ENCODE results near the gene RPRD1B. TPM values are rescaled to one million over a fixed set of nuclear protein-coding genes. Genes with fewer than 3 reads are reported as not detected.

Gene RPRD1B
- total and polyA plus RNA-seq, 2 donors (not counting 3 experiments of a cell fraction or from before 2014, with no cell fraction given), result 13.0 to 29.3 TPM

DNA sequence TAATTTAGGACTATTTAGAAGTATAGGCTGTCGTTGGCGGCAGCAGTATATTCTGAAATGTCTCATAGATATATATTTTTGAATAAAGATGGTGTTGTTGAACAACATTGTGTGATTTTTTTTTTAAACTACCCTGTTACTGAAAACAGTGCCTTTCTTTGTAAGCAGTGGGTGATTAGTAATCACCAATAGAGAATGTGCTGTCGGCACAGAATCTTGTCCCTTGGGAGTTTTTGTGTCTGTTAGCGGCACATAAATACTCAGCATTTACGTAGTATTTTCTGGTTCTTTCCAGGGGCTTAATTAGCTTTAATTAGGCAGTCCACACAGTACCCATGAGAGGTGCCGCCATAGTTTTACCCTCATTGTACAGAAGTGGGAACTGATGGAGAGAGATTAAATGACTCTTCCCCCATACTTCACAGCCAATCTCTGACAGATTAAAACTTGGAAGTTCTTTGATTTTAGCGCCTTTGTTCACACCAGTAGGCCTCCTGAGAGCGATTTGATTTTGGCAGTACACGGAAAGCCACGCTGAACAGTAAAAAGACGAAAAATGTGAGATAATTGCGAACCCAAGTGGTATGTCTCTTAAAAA, 58.8 kb downstream of the RPRD1B start:
- peaks cover 0 to 2% of the 10 kb centered on the region in 2 experiments for H3K36me3 ChIP-seq (ENCODE audit: control insufficient read depth in 2 of 2, extremely low read depth in 1 of 2, insufficient read depth in 2 of 2, low read length in 2 of 2)
- no peaks in the 10 kb centered on the region for H3K79me2 ChIP-seq (ENCODE audit: control insufficient read depth, insufficient read depth, low read length)
- FAIRE-seq (peak; percentile 48), DNase-seq (ENCODE audit: low read depth, low spot score) (no peak)
- H3K4me3 ChIP-seq (replicated peaks in 1 of 3; ENCODE audit: insufficient read depth in 1 of 3, low read depth in 1 of 3, low read length in 3 of 3), result no peak overlapping the region
- POLR2A ChIA-PET, result no interaction called here
- intact Hi-C loops (cut with micrococcal nuclease), result no loop called here
- no peaks in the 10 kb centered on the region for H3K27me3 ChIP-seq (ENCODE audit: control insufficient read depth in 2 of 2, insufficient read depth in 2 of 2, low read length in 2 of 2)
- no peak overlapping the region for H3K4me2 ChIP-seq (ENCODE audit: insufficient read depth, low read length)
- dilution Hi-C loops (cut with MboI; ENCODE audit: extremely low pct_ligation_motif_present, low sequenced_read_pairs), result no loop called here
- TF ChIP-seq FOS (IDR thresholded peaks at IDR 0.05; ENCODE audit: borderline replicate concordance, insufficient read depth, low read length), result no peak
- TF ChIP-seq MYC (IDR thresholded peaks at IDR 0.05; ENCODE audit: low read depth, low read length), result no peak
- no peak for TF ChIP-seq POLR2A (IDR thresholded peaks at IDR 0.05; ENCODE audit: low read depth, low read length)
- CTCF ChIA-PET, result interaction anchor here (0.7 to 4.2 kb wide), 5 partner anchors 9 to 1841 kb away, joined by 3 to 20 read pairs (median 4); no protein-coding TSS in a partner anchor
- no peaks in the 10 kb centered on the region for H3K9me1 ChIP-seq (replicated peaks; ENCODE audit: control insufficient read depth, extremely low read depth, insufficient read depth, low read length)
- H3K27ac ChIP-seq (ENCODE audit: insufficient read depth, low read depth, low read length), result no peak overlapping the region
- no peak overlapping the region for H2AFZ ChIP-seq (ENCODE audit: low read depth, low read length)
- H4K20me1 ChIP-seq (replicated peaks; ENCODE audit: control insufficient read depth, extremely low read depth, insufficient read depth, low read length), result no peaks in the 10 kb centered on the region
- H3K9ac ChIP-seq (replicated peaks; ENCODE audit: extremely low read depth, insufficient read depth, low read length), result no peak overlapping the region
- no peaks in the 10 kb centered on the region for H3K9me3 ChIP-seq (replicated peaks; ENCODE audit: control insufficient read depth, insufficient read depth, low read length)
- peaks cover 24% of the 10 kb centered on the region for H3K4me1 ChIP-seq (ENCODE audit: control insufficient read depth, extremely low read depth, insufficient read depth, low read length)
- no TSS peak for BruUV-seq (replicated peaks)

DNA sequence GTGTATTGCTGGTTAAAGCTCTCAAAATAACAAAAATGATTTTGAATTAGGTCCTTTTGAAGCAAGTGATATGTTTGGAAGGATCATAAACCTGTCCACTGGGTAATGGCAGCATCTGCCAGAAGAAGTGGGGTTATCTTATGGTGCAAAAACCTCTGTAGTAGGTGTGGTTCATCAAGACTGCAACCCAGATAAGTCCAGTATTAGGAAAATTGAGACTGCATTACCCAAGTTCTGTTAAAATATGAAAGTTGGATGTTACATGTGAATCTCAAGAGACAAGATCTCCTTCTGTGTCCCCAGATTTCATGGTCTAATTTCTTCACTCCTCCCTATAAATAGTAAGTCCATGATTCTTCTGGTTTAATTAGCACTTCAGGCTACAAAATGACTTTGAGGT, 59.4 kb downstream of the RPRD1B start:
- Histone ChIP-seq H3K36me3 (ENCODE audit: control insufficient read depth in 2 of 2, extremely low read depth in 1 of 2, insufficient read depth in 2 of 2, low read length in 2 of 2) (peaks cover 0 to 2% of the 10 kb centered on the region in 2 experiments), H3K4me1 (ENCODE audit: control insufficient read depth, extremely low read depth, insufficient read depth, low read length) (peaks cover 29% of the 10 kb centered on the region), H3K4me2 (ENCODE audit: insufficient read depth, low read length) (no peak overlapping the region), H4K20me1 (replicated peaks; ENCODE audit: control insufficient read depth, extremely low read depth, insufficient read depth, low read length) (no peaks in the 10 kb centered on the region), H3K27me3 (ENCODE audit: control insufficient read depth in 2 of 2, insufficient read depth in 2 of 2, low read length in 2 of 2) (no peaks in the 10 kb centered on the region), H3K9me3 (replicated peaks; ENCODE audit: control insufficient read depth, insufficient read depth, low read length) (no peaks in the 10 kb centered on the region), H3K4me3 (replicated peaks in 1 of 3; ENCODE audit: insufficient read depth in 1 of 3, low read depth in 1 of 3, low read length in 3 of 3) (no peak overlapping the region), H2AFZ (ENCODE audit: low read depth, low read length) (no peak overlapping the region), H3K9ac (replicated peaks; ENCODE audit: extremely low read depth, insufficient read depth, low read length) (no peak overlapping the region), H3K79me2 (ENCODE audit: control insufficient read depth, insufficient read depth, low read length) (no peaks in the 10 kb centered on the region), H3K27ac (ENCODE audit: insufficient read depth, low read depth, low read length) (no peak overlapping the region), H3K9me1 (replicated peaks; ENCODE audit: control insufficient read depth, extremely low read depth, insufficient read depth, low read length) (no peaks in the 10 kb centered on the region)
- FAIRE-seq, result no peak
- DNase-seq (ENCODE audit: low read depth, low spot score), result no peak
- TF ChIP-seq JUN (IDR thresholded peaks at IDR 0.05; ENCODE audit: borderline replicate concordance, insufficient read depth, insufficient read length, low read depth) (no peak), FOS (IDR thresholded peaks at IDR 0.05; ENCODE audit: borderline replicate concordance, insufficient read depth, low read length) (no peak), EZH2 (IDR thresholded peaks at IDR 0.05; ENCODE audit: borderline replicate concordance, low read depth, low read length, severe bottlenecking) (no peak), POLR2AphosphoS5 (IDR thresholded peaks at IDR 0.05; ENCODE audit: insufficient read depth, low read depth, low read length) (no peak), GATA2 (IDR thresholded peaks at IDR 0.05; ENCODE audit: insufficient read depth, insufficient read length, low read depth, low read length) (no peak), POLR2A (IDR thresholded peaks at IDR 0.05; ENCODE audit: low read depth, low read length) (no peak), MYC (IDR thresholded peaks at IDR 0.05; ENCODE audit: low read depth, low read length) (no peak)
- TF ChIP-seq, protein P1, sequence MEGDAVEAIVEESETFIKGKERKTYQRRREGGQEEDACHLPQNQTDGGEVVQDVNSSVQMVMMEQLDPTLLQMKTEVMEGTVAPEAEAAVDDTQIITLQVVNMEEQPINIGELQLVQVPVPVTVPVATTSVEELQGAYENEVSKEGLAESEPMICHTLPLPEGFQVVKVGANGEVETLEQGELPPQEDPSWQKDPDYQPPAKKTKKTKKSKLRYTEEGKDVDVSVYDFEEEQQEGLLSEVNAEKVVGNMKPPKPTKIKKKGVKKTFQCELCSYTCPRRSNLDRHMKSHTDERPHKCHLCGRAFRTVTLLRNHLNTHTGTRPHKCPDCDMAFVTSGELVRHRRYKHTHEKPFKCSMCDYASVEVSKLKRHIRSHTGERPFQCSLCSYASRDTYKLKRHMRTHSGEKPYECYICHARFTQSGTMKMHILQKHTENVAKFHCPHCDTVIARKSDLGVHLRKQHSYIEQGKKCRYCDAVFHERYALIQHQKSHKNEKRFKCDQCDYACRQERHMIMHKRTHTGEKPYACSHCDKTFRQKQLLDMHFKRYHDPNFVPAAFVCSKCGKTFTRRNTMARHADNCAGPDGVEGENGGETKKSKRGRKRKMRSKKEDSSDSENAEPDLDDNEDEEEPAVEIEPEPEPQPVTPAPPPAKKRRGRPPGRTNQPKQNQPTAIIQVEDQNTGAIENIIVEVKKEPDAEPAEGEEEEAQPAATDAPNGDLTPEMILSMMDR (IDR thresholded peaks at IDR 0.05; ENCODE audit: extremely low read depth in 1 of 2, insufficient read depth in 1 of 2, low read depth in 1 of 2, low read length in 2 of 2), result no peak
- intact Hi-C loops (cut with micrococcal nuclease), result no loop called here
- CTCF ChIA-PET, result interaction anchor here (0.7 to 4.2 kb wide), 6 partner anchors 9 to 1842 kb away, joined by 3 to 20 read pairs (median 5); no protein-coding TSS in a partner anchor
- POLR2A ChIA-PET, result no interaction called here
- no TSS peak for BruUV-seq (replicated peaks)
- dilution Hi-C loops (cut with MboI; ENCODE audit: extremely low pct_ligation_motif_present, low sequenced_read_pairs), result no loop called here
